SK-N-MC (cell line): Measurements from ENCODE around the gene DPF3.

Experiments
- DNase-seq: peaks from one replicate; pipeline ENCODE4 v3.0.0-alpha.2; 2011; ENCODE audit warnings: low read depth, low spot score
- H3K27ac ChIP-seq: fragments of 200-600 bp; sonication (generic); 2 replicates; pipeline ENCODE4 v1.5.1; 2016; ENCODE audit warnings: mixed run types
- H3K36me3 ChIP-seq: fragments of 200-600 bp; sonication (generic); 2 replicates; pipeline ENCODE4 v1.6.1; 2017; ENCODE audit warnings: antibody characterized with exemption, low read length, mixed read lengths; ENCODE audit not compliant: insufficient read depth
- H3K4me3 ChIP-seq: fragments of 200-600 bp; sonication (generic); 2 replicates; pipeline ENCODE4 v1.5.1; 2016
- H3K9ac ChIP-seq: fragments of 200-600 bp; sonication (generic); 2 replicates; pipeline ENCODE4 v1.8.0; 2017; ENCODE audit warnings: mixed run types, mixed read lengths; ENCODE audit not compliant: insufficient read length
- H3K9me3 ChIP-seq: fragments of 200-600 bp; sonication (generic); 2 replicates; pipeline ENCODE4 v1.6.1; 2017; ENCODE audit warnings: low read depth, mild to moderate bottlenecking, antibody characterized with exemption, low read length, moderate library complexity, mixed read lengths
- EZH2 ChIP-seq: fragments of 200-600 bp; sonication (generic); IDR thresholded peaks from one replicate; pipeline ENCODE4 v1.6.1; 2017; ENCODE audit warnings: antibody characterized with exemption
- FOXP2 ChIP-seq: optimal IDR thresholded peaks from 2 replicates; pipeline ENCODE3; 2011; ENCODE audit warnings: mild to moderate bottlenecking, moderate library complexity; ENCODE audit not compliant: insufficient read depth; ENCODE audit errors: extremely low read length, control extremely low read depth
- POLR2AphosphoS5 ChIP-seq: IDR thresholded peaks from 2 replicates; pipeline ENCODE4 v1.6.1; 2012; ENCODE audit warnings: mild to moderate bottlenecking, low read depth, low read length, borderline replicate concordance

Gene DPF3

GRCh38 chr14:72777636-72778035 is 116.3 kb downstream of the DPF3 start:
- H3K9me3 ChIP-seq, result no peaks in the 10 kb centered on the region
- DNase-seq, result no peak
- H3K9ac ChIP-seq, result no peak overlapping the region
- TF ChIP-seq FOXP2, result no peak
- TF ChIP-seq POLR2AphosphoS5, result no peak
- no peak for TF ChIP-seq EZH2
- H3K36me3 ChIP-seq, result no peaks in the 10 kb centered on the region
- no peak overlapping the region for H3K4me3 ChIP-seq
- H3K27ac ChIP-seq, result no peak overlapping the region

- DNase-seq, result no peak
- no peak overlapping the region for H3K4me3 ChIP-seq
- no peaks in the 10 kb centered on the region for H3K36me3 ChIP-seq
- H3K27ac ChIP-seq, result no peak overlapping the region
- H3K9me3 ChIP-seq, result no peaks in the 10 kb centered on the region
- H3K9ac ChIP-seq, result no peak overlapping the region
- no peak for TF ChIP-seq EZH2
- TF ChIP-seq FOXP2, result no peak
- no peak for TF ChIP-seq POLR2AphosphoS5
Measured at GRCh38 chr14:72776701-72777261, 117.1 kb downstream of the DPF3 start.

GRCh38 chr14:72775923-72776554 is 117.9 kb downstream of the DPF3 start:
- TF ChIP-seq POLR2AphosphoS5, result no peak
- no peak for TF ChIP-seq EZH2
- no peak for TF ChIP-seq FOXP2
- H3K9ac ChIP-seq, result no peak overlapping the region
- no peaks in the 10 kb centered on the region for H3K9me3 ChIP-seq
- no peak overlapping the region for H3K4me3 ChIP-seq
- H3K36me3 ChIP-seq, result no peaks in the 10 kb centered on the region
- no peak for DNase-seq
- no peak overlapping the region for H3K27ac ChIP-seq

- no peak overlapping the region for H3K27ac ChIP-seq
- no peaks in the 10 kb centered on the region for H3K9me3 ChIP-seq
- H3K36me3 ChIP-seq, result no peaks in the 10 kb centered on the region
- no peak overlapping the region for H3K4me3 ChIP-seq
- no peak for DNase-seq
- no peak for TF ChIP-seq FOXP2
- no peak for TF ChIP-seq POLR2AphosphoS5
- TF ChIP-seq EZH2, result no peak
- no peak overlapping the region for H3K9ac ChIP-seq
Measured at GRCh38 chr14:72774894-72775620, 118.8 kb downstream of the DPF3 start.

- H3K27ac ChIP-seq, result no peak overlapping the region
- H3K9me3 ChIP-seq, result no peaks in the 10 kb centered on the region
- no peak for TF ChIP-seq POLR2AphosphoS5
- no peak for TF ChIP-seq EZH2
- TF ChIP-seq FOXP2, result no peak
- H3K36me3 ChIP-seq, result no peaks in the 10 kb centered on the region
- no peak overlapping the region for H3K9ac ChIP-seq
- no peak overlapping the region for H3K4me3 ChIP-seq
- DNase-seq, result no peak
Measured at GRCh38 chr14:72774141-72774540, 119.8 kb downstream of the DPF3 start.

- no peak for TF ChIP-seq EZH2
- TF ChIP-seq FOXP2, result no peak
- TF ChIP-seq POLR2AphosphoS5, result no peak
- DNase-seq, result no peak
- no peaks in the 10 kb centered on the region for H3K36me3 ChIP-seq
- no peak overlapping the region for H3K9ac ChIP-seq
- no peak overlapping the region for H3K27ac ChIP-seq
- H3K9me3 ChIP-seq, result peaks cover 9% of the 10 kb centered on the region; the same call in 1 of the 2 replicates
- no peak overlapping the region for H3K4me3 ChIP-seq
Measured at GRCh38 chr14:72771561-72771960, 122.3 kb downstream of the DPF3 start.

GRCh38 chr14:72766296-72766695 is 127.6 kb downstream of the DPF3 start:
- Histone ChIP-seq H3K27ac (no peak overlapping the region), H3K36me3 (no peaks in the 10 kb centered on the region), H3K9me3 (peaks cover 9% of the 10 kb centered on the region; the same call in 1 of the 2 replicates), H3K4me3 (no peak overlapping the region), H3K9ac (no peak overlapping the region)
- no peak for DNase-seq
- no peak for TF ChIP-seq FOXP2
- TF ChIP-seq POLR2AphosphoS5, result no peak
- no peak for TF ChIP-seq EZH2

GRCh38 chr14:72763892-72764291 is 130.0 kb downstream of the DPF3 start:
- Histone ChIP-seq H3K27ac (no peak overlapping the region), H3K9ac (no peak overlapping the region), H3K36me3 (no peaks in the 10 kb centered on the region), H3K9me3 (peaks cover 18% of the 10 kb centered on the region; the same call in 1 of the 2 replicates), H3K4me3 (no peak overlapping the region)
- no peak for DNase-seq
- TF ChIP-seq FOXP2 (no peak), POLR2AphosphoS5 (no peak), EZH2 (no peak)
